Measurements from ENCODE around the gene SYNJ2.

The SYNJ2 gene

DNA sequence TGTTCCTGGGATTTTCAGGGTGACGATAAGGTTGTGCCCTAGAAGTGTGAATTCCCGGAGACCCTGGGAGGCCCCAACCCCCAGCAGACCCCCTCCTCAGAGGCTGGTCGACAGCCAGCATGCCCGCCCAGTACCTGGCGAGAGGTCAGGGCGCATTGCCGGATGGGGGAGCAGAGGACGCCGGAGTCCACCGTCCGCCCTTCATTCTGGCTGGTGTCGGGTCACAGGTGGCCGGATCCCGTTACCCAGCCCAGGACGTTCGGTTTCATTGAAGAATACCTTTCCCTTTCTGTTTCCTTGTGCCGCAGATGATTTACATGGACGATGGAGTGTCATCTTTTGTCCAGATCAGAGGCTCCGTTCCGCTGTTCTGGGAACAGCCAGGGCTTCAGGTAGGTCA lies 61.3 kb downstream of the SYNJ2 start:
- DNase-seq (ENCODE audit: low read depth) = no peak

DNA sequence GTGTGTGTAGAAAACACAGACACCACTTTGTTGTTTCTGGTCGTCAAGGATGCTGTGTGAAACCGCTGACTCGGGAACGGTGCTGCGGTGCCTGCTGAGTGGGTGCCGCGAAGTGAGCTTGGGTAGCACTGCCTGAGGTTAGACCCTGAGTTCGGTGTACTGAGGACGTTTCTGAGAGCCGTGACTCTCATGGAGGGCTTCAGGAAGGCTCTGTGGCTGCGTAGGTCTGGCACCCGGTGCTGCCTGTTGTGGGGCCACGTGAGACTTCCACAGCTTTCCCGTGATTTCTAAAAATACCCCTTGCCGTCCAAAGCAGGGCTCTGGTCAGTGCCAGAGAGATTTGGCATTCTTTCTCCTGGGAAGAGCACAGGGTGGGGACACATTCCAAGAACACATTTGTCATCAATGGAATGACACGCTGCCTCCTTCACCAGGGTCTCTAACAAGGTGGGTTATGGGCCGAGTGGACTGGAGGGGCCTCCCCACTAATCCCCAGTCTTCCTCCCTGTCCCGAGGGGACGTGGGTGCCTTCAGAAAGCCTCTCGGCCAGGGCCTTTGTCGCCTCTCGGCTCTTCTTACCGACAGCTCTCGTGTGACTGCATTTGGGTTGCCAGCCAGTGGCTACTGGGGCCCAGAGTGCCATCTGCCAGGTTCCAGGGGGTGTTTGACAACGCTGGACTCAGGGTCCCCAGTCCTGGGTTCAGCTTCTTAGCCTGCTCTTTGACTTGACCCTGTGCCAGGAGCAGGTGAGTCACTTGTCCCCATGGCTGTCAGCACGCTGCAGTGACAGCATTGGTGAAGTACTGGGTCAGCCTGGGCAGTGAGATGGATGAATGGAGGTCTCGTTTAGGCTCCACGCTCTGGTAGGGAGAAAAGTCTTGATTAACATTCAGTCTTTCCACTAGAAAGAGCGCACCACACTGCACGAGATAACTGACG lies 62.2 kb downstream of the SYNJ2 start:
- DNase-seq (ENCODE audit: low read depth) = no peak

DNA sequence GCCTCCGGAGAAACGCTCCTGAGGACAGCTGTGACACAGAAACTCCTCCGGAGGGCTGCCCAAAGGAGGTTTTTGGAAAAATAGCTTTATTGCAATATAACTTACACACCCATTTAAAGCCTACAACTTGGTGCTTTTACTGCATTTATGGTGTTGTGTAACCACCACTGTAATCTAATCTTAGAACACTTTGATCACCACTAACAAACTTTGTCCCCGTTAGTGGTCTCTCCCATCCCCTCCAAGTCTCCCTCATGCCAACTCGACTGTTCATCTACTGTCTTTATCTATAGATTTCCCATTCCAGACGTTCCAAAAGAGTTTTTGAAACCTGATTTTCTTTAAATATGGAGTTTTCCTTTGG lies 62.8 kb downstream of the SYNJ2 start:
- DNase-seq (ENCODE audit: low read depth) = no peak

GRCh38 chr6:158046201-158047126 lies 64.8 kb downstream of the SYNJ2 start:
- no peak for DNase-seq (ENCODE audit: low read depth)

DNA sequence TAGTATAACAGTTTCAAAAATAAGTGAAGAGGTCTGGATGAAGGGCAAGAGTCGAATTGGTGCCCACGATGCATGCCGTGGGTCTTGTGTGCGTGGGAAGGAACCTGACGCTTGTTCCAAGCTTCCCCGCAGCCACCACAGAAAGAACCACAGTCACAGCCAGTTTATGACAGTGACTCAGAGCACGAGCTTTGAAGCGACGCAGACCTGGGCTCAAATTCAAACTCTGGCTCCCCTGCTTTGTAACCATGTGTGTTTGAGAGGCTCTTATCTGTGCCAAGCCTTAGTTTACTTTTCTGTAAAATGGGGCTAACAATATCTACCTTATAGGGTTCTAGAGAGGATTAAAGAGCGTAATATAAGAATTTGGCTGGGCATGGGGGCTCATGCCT lies 65.5 kb downstream of the SYNJ2 start:
- DNase-seq (ENCODE audit: low read depth) = peak; percentile 28

GRCh38 chr6:158047563-158048323 lies 66.1 kb downstream of the SYNJ2 start:
- no peak for DNase-seq (ENCODE audit: low read depth)

GRCh38 chr6:158048589-158048988 lies 66.9 kb downstream of the SYNJ2 start:
- DNase-seq (ENCODE audit: low read depth) = no peak

GRCh38 chr6:158049055-158050028 lies 67.7 kb downstream of the SYNJ2 start:
- DNase-seq (ENCODE audit: low read depth) = no peak

DNA sequence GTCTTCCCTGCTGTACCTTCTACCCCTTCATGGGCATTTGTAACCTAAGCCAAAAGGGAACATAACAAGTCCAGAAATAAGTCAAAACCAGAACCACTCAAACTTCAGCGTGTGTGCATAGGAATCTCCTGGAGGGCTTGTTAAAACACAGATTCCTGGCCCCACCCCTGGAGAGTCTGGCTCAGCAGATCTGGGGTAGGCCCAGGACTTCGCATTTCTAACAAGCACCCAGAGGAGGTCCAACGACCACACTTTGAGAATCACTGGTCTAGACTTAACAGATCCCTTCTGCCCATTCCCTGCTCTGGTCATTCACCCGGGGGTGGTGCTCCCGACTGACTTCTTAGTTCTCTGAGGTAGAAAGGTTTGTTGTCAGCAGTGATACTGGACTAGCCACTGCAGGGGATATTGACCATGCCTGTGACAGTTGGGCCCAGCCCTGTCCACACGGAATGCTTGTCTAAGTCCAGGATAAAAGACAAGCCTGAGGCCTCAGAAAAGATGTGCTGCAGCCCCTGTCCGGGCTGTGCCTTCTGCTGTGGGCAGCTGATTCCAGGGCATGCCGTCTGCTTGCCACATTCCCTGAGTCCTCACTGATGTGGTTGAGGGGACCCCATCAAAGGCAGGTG lies 68.6 kb downstream of the SYNJ2 start:
- DNase-seq (ENCODE audit: low read depth) = no peak

DNA sequence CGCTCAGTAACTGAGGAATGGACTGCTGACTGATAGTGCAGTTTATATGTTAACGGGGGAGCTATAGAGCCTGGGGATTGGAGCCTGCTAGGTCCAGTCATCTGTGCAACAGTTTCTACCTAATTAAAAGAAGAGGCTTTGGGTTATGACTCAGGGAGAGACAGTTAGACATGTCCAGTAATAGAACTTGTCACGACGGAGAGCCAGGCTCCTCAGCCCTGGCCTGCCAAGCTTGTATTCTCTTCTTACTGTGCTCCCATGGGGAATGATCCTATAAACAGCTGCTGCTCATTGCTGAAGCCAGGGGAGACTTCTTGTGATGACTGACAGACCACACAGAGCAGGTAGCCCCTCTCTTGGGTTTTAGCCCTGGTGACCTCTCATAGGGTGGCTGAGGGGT lies 69.3 kb downstream of the SYNJ2 start:
- DNase-seq (ENCODE audit: low read depth) = no peak

- DNase-seq (ENCODE audit: low read depth) = no peak
Observed at GRCh38 chr6:158051968-158052367, 70.3 kb downstream of the SYNJ2 start.

GRCh38 chr6:158053377-158054313 lies 72.0 kb downstream of the SYNJ2 start:
- DNase-seq (ENCODE audit: low read depth) = no peak

DNA sequence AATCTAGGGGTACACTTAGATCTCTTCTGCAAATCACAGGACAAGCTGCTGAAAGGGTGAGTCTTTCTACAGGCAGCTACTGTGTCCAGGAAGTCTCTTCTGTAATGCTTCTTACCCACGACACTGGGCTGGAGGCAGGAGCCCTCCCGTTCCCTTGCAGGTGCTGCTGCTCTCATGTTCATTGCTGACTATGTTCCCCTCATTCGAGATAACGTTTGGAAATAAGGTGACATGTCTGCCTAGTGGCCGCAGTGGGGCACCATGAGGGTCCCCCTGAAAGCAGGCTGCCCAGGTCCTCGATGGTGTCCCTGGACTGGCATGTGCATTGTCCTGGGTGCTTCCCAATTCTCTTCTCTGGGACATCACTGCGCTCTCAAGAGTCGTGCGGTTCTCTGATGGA lies 74.7 kb downstream of the SYNJ2 start:
- DNase-seq (ENCODE audit: low read depth) = no peak

GRCh38 chr6:158056804-158057203 lies 75.1 kb downstream of the SYNJ2 start:
- DNase-seq (ENCODE audit: low read depth) = no peak

DNA sequence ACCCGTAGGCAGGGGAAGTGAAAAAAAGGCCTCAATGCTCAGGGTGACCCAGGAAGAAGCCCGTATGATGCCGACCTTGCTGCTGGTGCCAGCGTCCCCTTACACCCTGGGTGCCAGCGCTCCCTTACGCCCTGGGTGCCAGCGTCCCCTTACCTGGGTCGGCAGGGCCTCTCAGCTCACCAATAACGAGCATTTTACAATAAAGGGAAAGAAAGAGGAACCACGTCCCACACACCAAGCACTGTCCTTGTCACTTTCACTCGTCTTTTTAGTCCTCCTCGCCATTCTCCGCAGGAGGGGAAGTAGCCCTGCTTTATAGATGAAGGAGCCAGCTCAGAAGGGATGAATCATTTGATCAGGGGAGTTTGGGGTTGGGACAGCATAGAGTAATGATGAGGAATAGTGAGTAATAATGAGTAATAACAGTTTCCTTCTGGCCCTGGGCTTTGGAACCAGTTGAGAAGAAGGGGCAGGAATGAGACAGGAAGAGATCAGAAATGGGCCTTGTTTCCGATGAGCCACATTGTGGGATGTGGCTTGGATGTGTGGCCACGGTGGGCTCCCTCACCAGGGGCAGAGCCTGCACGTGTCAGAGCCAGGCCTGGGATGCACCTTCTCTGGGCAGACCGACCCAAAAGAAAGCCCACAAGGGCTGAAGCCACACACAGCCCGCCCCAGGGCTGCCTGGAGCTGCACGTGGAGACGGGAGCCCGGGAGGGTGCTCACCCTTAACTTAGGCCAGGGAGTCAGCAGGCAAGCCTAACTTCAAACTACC lies 75.7 kb downstream of the SYNJ2 start:
- no peak for DNase-seq (ENCODE audit: low read depth)

DNA sequence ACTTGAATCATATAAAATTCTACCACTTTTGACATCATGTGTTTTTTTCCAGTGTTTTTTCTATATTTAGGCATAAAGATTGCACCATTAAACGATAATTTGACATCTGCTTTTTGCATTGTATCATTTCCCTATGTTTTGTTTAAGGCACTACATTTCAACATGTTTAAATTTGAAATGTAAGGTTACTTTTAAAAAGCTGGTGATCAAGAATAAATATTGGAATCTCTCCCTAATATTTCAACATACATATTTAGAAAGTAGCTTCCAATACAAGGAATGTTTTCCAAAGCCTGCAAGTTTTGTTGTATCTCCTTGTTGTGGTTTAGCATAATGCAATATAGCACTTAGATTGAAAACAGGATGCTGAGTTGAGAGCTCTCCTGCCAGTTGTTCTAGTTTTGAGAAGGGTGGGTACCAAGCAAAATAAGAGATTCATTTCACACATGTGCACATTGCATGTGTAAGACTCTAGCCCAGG lies 76.5 kb downstream of the SYNJ2 start:
- no peak for DNase-seq (ENCODE audit: low read depth)

DNA sequence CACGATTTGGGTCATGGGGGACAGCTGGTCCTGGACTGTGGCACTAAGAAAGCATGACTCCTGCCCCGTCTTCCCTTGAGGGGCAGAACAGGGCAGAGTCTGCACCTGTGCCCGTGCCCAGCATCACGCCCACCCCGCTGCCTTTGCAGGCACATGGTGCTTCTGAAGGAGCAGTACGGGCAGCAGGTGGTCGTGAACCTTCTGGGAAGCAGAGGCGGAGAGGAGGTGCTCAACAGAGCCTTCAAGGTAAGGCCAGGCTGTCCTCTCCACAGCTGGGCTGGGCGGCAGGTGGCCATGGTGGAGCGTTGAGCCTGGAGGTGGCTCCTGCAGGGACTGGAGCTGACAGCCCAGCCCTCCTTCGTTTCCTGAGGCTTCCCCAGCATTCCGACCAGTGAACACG lies 77.4 kb downstream of the SYNJ2 start:
- DNase-seq (ENCODE audit: low read depth) = no peak
